HG02973 (cell line): ENCODE measurements around the gene KMT2B.
"Not testable (repeated sequence)": the region's sequence is repeated elsewhere in the genome, so short reads cannot be mapped to it uniquely, and the experiment has no call there.

Source experiments
- ATAC-seq: cut with Tn5 transposase; IDR thresholded peaks from one replicate; pipeline ENCODE4 v1.9.1; 2021; ENCODE audit warnings: moderate library complexity; ENCODE audit not compliant: unreplicated experiment

The KMT2B gene

GRCh38 chr19:35755550-35756376 is 38.0 kb downstream of the KMT2B start:
- ATAC-seq: no peak

GRCh38 chr19:35756377-35757230 is 38.8 kb downstream of the KMT2B start, which contains the start of gene HSPB6:
TSS of gene HSPB6 (minus strand) at chr19:35757029. CDS start at chr19:35757008, 21 bp downstream.
- no peak for ATAC-seq

- no peak for ATAC-seq
Measured at GRCh38 chr19:35757231-35757748, 39.5 kb downstream of the KMT2B start.

GRCh38 chr19:35757749-35758608 is 40.2 kb downstream of the KMT2B start, which contains the start of gene PROSER3:
TSS of gene PROSER3 (plus strand) at chr19:35758176. CDS start at chr19:35758216, 40 bp downstream.
- ATAC-seq: peak; percentile 89

GRCh38 chr19:35759697-35760096 is 41.9 kb downstream of the KMT2B start:
- no peak for ATAC-seq

GRCh38 chr19:35760711-35761349 is 43.0 kb downstream of the KMT2B start:
- no peak for ATAC-seq

- no peak for ATAC-seq
Measured at GRCh38 chr19:35764432-35765315, 46.9 kb downstream of the KMT2B start.

GRCh38 chr19:35766571-35767104 is 48.8 kb downstream of the KMT2B start:
- ATAC-seq: no peak

GRCh38 chr19:35767288-35768081 is 49.7 kb downstream of the KMT2B start:
- ATAC-seq: no peak

GRCh38 chr19:35768082-35768421 is 50.2 kb downstream of the KMT2B start:
- no peak for ATAC-seq

- ATAC-seq: not testable (repeated sequence)
Measured at GRCh38 chr19:35772362-35772761, 54.6 kb downstream of the KMT2B start.

- no peak for ATAC-seq
Measured at GRCh38 chr19:35773020-35773806, 55.4 kb downstream of the KMT2B start.

GRCh38 chr19:35774274-35775045 is 56.7 kb downstream of the KMT2B start:
- ATAC-seq: no peak

- no peak for ATAC-seq
Measured at GRCh38 chr19:35775046-35775297, 57.2 kb downstream of the KMT2B start.

GRCh38 chr19:35775298-35776101 is 57.7 kb downstream of the KMT2B start, which contains the start of gene ARHGAP33:
TSS of gene ARHGAP33 (plus strand) at chr19:35775564. CDS start at chr19:35775659, 95 bp downstream.
- peak; percentile 95 for ATAC-seq
